ENCODE data around the gene TRIM66.
A peak's percentile ranks its signal among the peaks of the same experiment; 100 is the strongest.

Gene TRIM66

DNA sequence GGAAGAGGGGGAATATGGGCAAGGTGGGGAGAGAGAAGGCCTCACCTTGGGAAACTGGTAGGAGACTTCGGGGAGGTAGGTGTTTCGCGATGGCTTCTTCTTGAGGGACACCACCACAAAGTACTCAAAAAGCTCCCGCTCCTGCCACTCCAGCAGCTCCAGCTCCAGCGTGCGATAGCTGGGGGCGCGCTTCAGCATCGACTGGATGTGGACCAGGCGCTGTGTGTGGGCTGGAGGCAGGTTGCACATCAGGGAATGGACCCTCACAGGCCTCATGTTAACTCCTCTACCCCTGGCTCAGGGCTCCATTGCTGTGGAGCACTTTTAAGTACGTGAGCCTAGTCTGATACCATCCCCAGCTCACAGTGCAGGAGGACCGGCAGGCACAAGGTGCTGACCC lies 30.0 kb upstream of the TRIM66 start:
- no peak for DNase-seq

- DNase-seq = no peak
These were observed 29.5 kb upstream of the TRIM66 start for GRCh38 chr11:8711895-8712442.

DNA sequence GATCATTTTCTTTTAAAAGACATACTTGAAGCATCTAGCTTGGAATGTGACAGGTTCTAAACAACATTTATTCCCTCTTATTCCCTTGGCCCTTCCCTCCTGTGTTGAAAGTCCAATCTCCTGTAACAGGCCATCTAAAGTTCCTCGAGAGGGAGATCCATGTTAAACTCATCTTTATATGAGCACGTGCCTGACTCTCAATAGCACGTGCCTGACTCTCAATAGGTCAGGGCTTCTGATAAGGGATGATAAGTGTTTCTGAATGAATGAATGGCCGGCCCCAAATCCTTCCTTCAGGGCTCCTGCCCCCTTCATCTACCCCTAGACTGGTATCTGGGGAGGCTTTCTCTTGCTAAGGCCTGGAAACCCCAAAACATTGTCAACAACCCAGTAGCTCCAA lies 27.3 kb upstream of the TRIM66 start:
- no peak for DNase-seq

- no peak for DNase-seq
These were observed 26.7 kb upstream of the TRIM66 start for GRCh38 chr11:8709002-8709672.

- DNase-seq = peak; percentile 89
These were observed 25.2 kb upstream of the TRIM66 start for GRCh38 chr11:8707541-8708191.

GRCh38 chr11:8706673-8707432 lies 24.4 kb upstream of the TRIM66 start:
- DNase-seq = no peak

DNA sequence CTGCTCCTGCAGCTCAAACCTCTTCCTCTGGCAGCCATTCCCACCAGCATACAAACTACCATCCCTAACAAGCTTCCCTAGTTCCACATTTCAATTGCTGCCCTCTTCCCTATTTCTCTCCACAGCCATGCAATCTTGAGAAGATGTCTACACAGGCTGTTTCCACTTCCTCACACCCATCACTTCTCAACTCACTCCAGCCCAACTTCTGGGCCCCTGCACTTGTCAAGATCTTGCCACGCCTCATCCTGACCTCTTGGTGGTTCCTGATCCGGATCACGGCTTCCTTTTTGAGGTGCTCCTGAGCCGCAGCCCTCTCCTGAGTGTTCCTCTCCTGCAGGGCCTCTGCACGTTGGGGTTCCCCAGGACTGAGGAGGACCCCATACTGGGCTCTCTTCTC lies 22.7 kb upstream of the TRIM66 start:
- DNase-seq = no peak

DNA sequence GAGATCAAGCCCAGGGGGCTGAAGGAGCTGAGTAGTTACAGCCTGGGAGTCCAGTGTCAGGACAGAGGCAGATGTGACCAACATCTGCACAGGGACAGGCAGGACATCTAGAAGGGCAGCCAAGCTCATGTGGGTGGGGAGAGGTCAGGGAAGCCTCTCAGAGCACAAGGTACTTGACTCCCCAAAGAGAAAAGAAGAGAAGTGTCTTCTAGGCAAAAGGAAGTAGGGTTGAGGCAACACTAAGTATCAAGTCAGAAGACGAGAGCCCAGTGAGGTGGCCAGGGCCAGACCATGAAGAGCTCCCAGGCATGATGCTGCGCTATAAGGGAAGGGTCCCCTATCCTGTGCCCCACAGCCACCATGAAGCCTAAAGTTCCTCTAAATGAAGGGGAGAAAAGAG lies 21.7 kb upstream of the TRIM66 start:
- no peak for DNase-seq

DNA sequence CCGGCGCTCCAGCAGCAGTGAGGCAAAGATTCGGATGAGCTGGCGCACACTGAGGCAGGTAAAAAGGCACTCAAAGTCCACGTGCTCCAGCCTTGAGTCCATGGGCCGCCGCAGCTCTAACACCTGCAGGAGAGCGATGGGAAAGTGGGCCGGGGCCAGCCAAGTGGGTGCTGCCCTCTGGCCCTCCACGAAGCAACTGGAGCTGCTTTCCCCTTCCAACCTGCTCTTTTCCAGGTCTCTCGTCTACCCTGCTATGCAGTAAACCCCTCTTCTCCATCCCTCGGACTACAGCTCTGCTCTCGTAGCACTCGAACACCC lies 20.1 kb upstream of the TRIM66 start:
- DNase-seq = no peak

GRCh38 chr11:8701891-8702597 lies 19.6 kb upstream of the TRIM66 start:
- DNase-seq = no peak

DNA sequence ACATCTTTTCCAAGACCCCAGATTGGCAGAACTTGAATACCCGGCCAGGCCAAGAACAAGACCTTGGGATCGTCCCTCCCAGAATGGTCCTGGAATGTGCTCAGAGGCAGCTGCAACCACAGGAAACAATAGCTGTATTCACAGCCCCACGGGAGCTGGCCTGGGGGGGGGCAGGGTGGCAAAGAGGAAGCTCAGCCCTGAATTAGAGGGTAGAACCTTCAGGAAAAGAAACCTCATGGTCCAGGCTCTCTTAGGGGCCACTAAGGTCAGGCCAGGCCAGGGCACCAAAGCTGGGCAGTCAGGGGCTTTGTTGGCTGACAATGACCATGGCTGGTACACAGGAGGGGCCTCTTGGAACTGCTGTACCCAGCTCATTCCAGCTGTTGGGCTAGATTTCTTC lies 17.4 kb upstream of the TRIM66 start:
- no peak for DNase-seq

- no peak for DNase-seq
These were observed 16.5 kb upstream of the TRIM66 start for GRCh38 chr11:8698917-8699441.

GRCh38 chr11:8698379-8698851 lies 15.9 kb upstream of the TRIM66 start:
- DNase-seq = no peak

DNA sequence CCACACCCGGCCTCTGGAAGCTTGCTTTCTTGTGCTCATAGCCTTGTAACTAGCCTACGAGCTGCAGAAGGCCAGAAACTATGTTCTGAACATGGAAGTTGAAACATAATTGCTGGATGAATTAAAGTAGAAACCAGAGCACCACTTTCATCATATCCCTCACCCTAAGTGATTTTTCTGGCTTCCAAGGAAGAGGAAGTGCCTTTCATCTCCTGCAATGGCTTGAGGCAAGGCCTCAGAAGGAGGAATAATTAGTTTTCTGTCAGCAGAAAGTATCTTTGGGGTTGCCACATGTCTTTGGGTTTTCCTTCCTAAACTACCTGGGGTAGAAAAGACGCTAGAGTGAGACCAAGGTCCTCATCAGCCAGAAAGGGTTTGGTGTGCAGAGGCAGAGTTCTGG lies 14.6 kb upstream of the TRIM66 start:
- DNase-seq = no peak

DNA sequence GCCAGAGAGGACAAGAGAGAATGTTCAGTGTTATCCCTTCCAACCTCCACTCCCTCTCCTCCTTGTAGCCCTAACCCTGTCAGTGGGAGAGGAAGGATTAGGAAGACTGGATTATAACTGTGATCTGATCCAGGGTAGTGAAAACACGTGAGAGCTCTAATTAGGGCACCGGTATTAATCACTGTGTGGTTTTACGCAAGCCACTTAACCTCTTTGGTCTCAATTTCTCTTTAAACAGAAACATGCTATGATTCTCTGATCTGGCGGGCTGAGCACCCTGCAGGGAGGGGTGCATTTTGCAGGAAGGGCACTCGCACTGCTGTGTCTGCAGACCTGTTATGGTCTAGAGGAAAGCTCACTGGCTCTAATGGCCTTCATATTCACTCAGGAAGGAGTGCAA lies 11.7 kb upstream of the TRIM66 start:
- no peak for DNase-seq

DNA sequence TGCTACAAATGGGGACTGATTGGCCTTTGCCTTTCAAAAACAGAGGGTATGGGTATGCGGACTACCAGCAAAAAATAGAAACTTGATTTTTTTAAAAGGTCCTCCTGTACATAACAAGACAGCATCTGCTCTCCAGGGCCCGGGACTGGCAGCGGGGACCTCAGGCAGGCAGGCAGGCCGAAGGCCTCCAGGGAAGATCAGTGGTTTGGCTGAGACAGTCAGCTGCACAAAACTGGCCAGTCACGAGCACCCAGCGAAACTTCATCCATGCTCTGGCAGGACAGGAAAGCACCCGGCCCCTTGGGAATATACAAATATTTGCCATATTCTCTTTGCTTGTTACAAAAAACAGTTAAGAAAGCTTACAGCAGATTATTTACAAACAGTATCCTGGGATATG lies 11.1 kb upstream of the TRIM66 start:
- no peak for DNase-seq

DNA sequence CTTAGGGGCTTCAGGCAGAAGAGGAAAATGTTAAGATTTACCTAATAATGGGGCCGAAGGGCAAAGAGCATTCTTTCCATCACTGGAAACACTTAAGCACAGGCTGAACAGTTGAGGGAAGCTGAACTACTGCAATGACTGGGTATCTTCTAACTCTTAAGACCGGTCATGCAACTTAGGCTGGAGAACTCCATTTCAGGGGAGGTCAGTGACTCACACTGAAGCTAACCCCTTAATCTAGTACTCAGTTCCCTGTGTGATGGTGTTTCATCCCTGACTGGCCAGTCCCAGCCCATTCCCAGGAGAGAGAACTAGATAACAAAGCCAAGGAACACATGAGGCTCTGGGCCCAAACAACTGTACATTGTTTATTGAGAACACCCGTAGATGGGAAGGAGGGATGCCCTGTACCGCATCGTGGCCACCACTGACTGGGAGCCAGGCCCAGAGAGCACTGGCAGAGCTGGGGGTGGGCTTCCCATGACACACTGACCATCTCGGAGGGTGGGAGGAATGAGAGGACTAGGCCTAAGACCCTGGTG lies 10.6 kb upstream of the TRIM66 start:
- DNase-seq = no peak

DNA sequence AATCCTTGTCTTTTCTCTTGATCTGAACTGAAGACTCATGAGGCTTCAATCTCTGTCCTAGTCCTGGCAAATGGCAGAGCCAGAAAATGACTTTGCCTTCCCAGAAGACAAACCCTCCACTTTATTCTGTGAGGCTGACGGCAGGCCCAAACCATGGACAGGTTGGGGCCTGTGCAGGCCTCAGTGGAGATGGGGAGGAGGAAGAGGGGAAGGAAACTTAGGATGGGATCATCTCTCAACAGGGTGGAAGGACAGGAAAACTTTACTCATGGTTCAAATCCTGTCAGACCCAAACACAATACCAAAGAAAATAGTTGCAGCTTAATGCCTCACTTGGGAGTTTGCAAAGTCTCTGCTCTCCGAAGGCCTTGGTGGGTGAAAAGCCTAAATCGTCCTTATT lies 10.0 kb upstream of the TRIM66 start:
- DNase-seq = no peak

- no peak for DNase-seq
These were observed 9.1 kb upstream of the TRIM66 start for GRCh38 chr11:8691601-8692000.

GRCh38 chr11:8690374-8691342 lies 8.2 kb upstream of the TRIM66 start:
- no peak for DNase-seq

DNA sequence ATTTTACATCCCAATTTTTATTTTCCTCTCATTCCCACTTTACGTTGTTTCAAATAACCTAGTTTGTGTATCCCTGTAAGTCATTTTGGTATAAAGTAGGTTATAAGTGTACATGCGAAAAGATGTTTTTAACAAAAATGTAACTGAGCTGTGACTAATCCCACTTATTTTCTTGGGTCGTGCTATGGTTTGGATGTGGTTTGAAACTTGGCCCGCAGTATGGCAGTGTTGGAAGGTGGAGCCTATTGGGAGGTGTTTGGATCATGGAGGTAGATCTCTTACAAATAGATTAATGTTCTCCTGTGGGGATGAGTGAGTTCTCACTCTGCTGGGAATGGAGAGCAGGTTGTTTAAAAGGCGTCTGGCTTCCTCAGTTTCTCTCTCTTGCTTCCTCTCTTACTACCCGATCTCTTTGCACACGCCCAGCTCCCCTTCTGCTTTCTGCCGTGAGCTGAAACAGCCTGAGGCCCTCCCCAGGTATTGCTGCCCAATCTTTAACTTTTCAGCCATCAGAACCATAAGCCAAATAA lies 7.3 kb upstream of the TRIM66 start:
- DNase-seq = no peak
